Adipose tissue (tissue), 3 donors: ENCODE results near the gene LIPG. TPM values are rescaled to one million over a fixed set of nuclear protein-coding genes. Genes with fewer than 3 reads are reported as not detected.
"Not testable (repeated sequence)": the region's sequence is repeated elsewhere in the genome, so short reads cannot be mapped to it uniquely, and the experiment has no call there.

Source experiments
- H3K27ac ChIP-seq: one replicate; pipeline ENCODE4 v1.5.1; 2013; ENCODE audit warnings: low read depth, low read length
- WGBS, 3 donors: extraction: QIAGEN DNeasy Blood & Tissue Kit; methylation state at CpG; one replicate each; pipeline ENCODE4 v1.1.7; 2013; 5-methylcytosine and 5-hydroxymethylcytosine counted together
- polyA plus RNA-seq, 3 donors: library from polyadenylated mRNA; stranded (reverse); fragments of 200-250 nt; gene quantifications; one replicate each; pipeline ENCODE4 v1.2.3, GENCODE V29; 2013
- donor health status: healthy with polysubstance abuse.
- donor health status: Bipolar disorder and iron deficiency.
- donor health status: healthy.

The LIPG gene
- polyA plus RNA-seq, 3 donors, result 1.0 to 6.8 (median 1.4) TPM

DNA sequence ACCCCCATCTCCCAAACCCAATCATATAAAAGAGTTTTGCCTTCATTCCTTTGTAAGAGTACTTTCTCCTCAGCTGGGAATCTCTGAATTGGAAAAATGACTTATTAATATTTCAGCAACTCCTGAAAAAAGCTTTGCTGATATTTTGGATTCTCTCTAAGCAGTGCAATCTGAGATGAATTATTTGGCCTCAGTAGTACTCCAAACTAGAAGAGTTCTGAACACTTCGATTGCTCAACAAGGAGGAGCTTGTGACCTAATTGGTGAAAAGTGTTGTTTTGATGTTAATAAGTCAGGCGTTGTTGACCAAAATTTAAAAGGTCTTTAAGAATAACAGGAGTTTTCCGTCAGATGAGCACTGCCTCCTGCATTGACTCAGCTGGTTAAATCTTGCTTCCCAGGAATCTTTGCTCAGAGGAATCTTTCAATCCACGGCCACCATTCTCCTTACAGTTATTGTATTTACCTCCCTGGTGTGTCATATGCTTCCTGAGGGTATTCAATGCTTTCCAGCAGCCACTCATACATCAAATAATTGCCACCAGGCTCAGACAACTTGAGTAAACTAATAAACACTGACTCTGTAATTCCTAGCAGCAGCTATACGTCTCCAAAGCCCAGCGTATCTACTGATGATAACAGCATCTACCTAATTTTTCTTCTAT lies 24.5 kb upstream of the LIPG start:
- no peak overlapping the region for H3K27ac ChIP-seq
- 82 to 91% (median 83%) methylated on average over 6 of the region's 6 CpGs for WGBS, 3 donors

DNA sequence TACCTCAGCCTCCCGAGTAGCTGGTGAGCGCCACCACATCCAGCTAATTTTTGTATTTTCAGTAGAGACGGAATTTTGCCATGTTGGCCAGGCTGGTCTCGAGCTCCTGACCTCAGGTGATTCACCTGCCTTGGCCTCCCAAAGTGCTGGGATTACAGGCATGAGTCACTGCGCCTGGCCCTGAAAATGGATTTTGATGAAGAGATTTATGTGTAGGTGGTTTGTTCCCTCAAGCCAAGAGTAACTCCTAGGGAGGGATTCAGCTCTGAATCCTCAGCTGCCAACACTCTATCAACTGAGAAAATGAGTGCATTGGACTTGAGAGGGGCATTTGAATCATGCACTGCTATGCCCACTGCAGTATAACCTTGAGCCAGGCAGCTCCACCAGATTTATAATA lies 17.5 kb upstream of the LIPG start:
- H3K27ac ChIP-seq, result no peak overlapping the region
- WGBS, 3 donors, result 89 to 93% (median 90%) methylated on average over 5 of the region's 5 CpGs

DNA sequence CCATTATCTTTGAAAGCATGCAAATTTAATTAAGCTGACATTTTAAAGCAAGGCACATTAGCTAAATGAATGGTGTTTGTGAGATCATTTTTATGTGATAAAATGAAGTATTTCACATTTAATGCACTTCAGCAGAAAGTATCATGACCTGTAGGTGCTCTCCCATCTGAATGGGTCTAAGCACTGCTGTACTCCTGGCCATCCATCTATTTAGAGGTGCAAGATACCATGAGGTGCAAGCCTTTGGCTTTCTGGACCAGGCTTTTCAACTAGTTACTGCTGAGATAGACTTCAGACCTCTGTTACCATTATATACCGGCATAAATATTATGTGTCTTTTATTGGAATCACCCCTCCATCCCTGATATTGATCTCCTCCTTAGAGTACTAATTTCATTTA lies 15.6 kb upstream of the LIPG start:
- 96 to 100% (median 100%) methylated on average over 1 of the region's 1 CpG for WGBS, 3 donors
- no peak overlapping the region for H3K27ac ChIP-seq

DNA sequence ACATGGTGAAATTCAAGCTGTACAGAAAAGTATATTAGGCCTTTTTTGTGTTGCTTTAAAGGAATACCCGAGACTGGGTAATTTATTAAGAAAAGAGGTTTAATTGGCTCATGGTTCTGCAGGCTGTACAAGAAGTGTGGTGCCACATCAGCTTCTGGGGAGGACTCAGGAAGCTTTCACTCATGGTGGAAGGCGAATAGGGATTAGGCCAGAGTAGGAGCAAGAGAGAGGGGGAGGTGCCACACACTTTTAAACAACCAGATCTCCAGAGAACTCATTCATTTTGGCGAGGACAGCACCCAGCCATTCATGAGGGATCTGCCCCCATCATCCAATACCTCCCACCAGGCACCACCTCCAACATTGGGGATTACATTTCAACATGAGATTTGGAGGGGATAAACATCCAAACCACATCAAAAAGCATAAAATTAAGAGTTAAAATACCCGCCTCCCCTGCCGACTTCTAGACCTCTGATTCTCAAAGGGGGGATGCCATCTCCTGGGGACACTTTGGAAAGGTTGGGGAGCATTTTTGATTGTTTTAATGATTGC lies 15.1 kb upstream of the LIPG start:
- WGBS, 3 donors, result 84 to 94% (median 84%) methylated on average over 5 of the region's 5 CpGs

DNA sequence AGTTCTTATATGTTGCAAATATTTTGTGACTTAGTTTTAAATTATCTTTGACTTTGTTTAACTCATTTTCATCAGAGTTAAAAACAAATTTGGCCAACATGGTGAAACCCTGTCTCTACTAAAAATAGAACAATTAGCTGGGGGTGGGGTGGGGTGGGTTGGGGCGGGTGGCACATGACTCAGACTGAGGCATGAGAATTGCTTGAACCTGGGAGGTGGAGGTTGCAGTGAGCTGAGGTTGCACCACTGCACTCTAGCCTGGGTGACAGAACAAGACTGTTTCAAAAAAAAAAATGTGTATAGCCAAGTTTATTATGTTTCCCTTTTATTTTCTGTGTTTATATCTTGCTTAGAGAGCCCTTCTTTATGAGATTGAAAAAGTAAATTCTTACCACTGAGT lies 14.2 kb upstream of the LIPG start:
- H3K27ac ChIP-seq, result no peak overlapping the region
- WGBS, 3 donors, result 29 to 33% (median 30%) methylated on average over 1 of the region's 1 CpG

More for the DNA sequence above, 15.1 kb upstream of the LIPG start:
- no peak overlapping the region for H3K27ac ChIP-seq

DNA sequence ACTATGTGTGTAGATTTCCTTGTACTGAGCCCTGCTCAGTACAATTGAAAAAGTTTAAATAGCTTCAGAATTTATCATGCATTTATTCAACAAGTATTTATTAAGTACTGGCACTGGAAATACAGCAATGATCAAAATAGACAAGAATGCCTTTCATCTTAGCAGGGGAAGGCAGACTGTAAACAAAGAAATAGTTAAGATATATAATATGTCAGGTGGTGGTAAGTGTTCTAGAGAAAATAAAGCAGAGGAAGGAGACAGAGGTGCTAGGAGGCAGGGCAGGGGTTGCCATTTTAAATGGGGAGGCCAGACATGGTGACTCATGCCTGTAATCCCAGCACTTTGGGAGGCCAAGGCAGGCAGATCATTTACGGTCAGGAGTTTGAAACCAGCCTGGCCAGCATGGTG lies 13.6 kb upstream of the LIPG start:
- WGBS, 3 donors, result 86 to 100% (median 93%) methylated on average over 1 of the region's 1 CpG

DNA sequence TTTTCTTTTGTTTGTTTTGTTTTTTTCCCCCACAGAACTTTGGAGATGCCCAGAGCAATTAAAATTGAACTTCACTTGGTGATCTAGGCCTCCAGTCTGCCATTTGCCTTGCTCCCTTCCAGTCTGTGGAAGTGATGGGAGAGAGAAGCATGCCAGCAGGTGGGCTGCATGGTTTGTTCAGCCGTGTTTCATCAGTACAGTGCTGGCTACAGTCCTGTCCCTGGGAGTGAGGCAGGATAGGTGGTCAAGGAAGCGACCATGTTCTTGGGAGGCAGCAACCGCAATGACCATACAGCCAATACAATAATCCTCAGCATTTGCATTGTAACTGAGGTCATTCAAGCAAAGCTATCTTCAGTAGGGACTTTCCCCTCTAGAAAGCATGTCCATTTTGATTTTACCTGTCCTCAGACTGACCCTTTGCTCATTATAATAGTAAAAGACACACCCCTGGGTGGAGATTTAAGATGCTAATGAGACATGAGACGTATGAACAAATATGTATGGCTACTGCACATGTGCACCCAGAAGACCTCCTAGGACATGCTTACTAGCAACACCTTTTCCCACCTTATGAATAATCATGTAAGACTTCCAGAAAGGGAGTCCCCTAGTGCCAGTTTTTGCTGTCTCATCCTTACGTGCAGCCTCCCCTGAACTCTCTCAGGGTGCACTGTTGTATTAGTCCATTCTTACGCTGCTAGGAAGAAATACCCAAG lies 11.1 kb upstream of the LIPG start:
- H3K27ac ChIP-seq, result no peak overlapping the region
- WGBS, 3 donors, result 91 to 95% (median 92%) methylated on average over 6 of the region's 6 CpGs

More for the DNA sequence above, 13.6 kb upstream of the LIPG start:
- no peak overlapping the region for H3K27ac ChIP-seq

DNA sequence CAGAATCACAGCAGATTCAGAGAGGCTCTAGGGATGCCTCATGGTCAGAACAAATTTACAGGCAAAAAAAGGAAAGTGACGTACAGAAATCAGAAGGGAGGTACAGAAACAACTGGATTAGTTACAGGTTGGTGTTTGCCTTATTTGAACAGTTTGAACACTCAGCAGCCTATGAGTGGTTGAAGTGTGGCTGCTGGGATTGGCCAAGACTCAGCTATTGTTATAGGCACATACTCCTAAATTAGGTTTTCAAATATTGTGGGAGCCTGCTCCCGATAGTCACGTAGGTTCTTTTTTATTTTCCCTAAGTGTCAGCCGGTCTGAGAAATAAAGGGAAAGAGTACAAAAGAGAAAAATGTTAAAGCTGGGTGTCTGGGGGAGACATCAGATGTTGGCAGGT lies 8.9 kb upstream of the LIPG start:
- WGBS, 3 donors, result 67 to 82% (median 81%) methylated on average over 4 of the region's 4 CpGs
- no peak overlapping the region for H3K27ac ChIP-seq

DNA sequence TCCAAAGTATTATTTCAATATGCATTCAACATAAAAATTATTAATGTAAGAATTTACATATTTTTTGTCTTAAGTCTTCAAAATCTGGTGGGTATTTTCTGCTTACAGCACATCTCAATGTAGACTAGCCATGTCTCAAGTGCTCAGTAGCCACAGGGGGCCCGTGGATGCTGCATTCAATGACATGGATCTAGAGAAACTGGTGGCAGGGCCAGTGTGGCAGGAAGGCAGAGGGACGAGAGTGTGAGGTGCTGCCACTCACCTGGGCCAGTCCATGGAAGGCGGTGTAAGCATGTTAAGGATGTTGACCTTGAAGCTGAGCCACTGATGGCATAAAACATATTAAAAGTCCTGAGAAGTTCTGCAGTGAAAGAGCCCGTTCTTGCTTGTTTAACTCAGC lies 6.2 kb upstream of the LIPG start:
- no peak overlapping the region for H3K27ac ChIP-seq

DNA sequence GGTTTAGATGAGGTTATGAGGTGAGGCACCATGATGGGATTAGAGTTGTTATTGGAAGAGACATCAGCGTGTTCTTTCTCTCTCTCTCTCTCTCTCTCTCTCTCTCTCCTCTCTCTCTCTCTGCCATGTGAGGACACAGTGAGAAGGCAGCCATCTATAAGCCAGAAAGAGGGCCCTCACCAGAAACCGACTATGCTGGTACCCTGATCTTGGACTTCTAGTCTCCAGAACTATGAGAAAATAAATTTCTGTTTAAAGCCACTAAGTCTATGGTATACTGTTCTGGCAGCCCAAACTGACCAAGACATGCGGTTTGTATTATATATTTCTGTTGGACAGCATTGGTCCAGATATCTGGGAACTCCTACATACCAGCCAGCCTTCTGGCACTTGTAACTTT lies 3.5 kb upstream of the LIPG start:
- H3K27ac ChIP-seq, result no peak overlapping the region
- 78 to 81% (median 80%) methylated on average over 3 of the region's 3 CpGs for WGBS, 3 donors

More for the DNA sequence above, 6.2 kb upstream of the LIPG start:
- WGBS, 3 donors, result 76 to 88% (median 87%) methylated on average over 4 of the region's 4 CpGs

DNA sequence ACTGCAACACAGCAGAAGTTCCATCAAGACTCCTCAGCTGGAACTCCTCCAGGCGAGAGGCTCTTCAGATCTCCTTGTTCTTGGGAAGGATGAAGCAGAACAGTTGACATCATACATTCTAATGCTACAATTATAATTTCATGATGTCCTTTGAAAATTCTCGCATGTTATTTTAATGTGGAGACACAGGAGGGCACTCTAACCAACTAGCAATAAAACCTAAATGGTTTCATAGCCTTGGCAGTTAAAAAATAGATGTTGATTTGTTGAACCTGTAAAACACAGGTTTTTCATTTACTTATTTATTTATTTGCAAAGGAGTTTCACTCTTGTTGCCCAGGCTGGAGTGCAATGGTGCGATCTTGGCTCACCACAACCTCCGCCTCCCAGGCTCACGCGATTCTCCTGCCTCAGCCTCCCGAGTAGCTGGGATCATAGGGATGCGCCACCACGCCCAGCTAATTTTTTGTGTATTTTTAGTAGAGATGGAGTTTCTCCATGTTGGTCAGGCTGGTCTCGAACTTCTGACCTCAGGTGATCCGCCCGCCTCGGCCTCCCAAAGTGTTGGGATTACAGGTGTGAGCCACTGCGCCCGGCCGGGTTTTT lies 2.4 kb upstream of the LIPG start:
- 77 to 83% (median 79%) methylated on average over 15 to 16 of the region's 16 CpGs for WGBS, 3 donors
- H3K27ac ChIP-seq, result not testable (repeated sequence)

DNA sequence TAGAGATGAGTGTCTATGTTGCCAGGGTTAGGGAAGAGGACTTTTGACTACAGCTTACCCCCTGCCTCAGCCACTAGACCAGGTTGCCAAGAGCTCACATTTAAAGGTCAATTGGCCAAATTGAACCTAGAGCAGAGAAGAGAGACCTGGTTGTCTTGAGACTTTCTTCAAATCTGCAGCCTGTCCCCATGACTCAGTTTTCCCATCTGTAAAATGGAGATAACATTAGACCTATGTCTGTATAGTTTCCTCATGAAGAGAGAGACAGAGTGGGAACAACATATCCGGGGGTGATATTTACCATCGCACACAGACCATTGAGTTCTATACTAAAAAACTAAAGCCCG lies 1.6 kb upstream of the LIPG start:
- 12 to 20% (median 19%) methylated on average over 3 of the region's 3 CpGs for WGBS, 3 donors

DNA sequence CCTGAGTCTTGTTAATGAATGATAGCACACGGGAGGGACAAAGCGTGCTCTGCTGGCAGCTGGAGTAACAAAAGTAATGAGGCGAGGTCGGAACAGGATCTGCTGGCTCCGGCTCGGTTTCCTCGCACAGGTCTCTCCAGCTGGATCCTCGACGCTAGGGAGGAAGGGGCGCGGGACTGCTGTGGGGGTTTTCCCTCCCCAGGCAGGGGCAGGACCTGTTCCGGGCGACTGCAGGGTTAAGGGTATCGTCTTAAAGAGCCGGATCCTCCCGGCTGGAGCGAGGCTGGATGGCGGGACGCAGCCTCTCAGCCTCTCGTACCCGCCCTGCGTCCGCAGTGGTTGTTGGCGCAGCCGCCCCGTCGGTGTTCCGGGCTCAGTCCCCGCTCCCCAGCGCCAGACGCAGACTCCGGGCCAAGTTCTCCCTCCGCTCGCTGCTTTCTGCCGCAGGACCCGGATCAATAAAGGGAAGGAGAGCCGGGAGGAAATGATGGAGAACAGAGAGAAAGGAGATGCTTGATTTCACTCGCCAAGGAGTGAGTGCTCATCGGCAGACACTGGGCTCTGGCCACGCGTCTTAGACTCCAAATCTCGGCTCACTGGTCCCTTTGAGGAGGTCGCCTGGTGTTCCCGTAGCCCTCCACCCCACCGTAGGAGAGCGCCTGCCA lies 1.1 kb upstream of the LIPG start:
- no peak overlapping the region for H3K27ac ChIP-seq
- WGBS, 3 donors, result 1 to 2% (median 1%) methylated on average over 42 to 46 of the region's 46 CpGs

More for the DNA sequence above, 1.6 kb upstream of the LIPG start:
- no peak overlapping the region for H3K27ac ChIP-seq

DNA sequence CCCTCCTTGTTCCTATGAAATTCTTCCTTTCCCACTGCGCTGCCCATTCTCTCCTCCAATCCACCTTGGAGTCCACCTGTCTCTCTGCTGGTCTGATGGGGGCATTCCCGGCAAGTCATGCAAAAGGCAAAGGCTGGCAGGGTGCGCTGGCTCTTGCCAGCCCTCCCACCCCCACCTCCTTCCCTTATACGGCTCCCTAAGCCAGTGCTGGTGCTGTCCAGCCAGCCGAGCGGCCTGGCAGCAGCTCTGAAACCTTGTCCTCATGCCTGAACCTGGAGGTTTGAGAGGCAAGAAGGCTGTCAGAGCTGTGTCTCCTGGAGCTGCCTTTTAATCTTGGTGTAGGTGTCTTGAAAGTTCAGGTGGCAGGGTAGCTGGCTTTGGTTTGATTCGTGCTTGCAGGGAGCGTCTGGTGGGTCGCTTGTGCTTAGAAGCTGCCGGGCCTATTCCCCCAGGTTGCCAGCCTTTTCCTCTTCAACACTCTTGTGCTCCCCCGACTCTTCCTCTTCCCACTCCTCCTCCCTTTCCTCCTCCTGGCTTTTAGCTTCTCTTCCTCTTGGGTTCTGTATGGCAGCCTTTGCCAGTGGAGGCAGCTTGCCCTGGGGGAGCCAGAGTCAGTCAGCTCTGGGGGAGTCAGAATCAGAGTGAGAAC lies 748 bp downstream of the LIPG start:
- WGBS, 3 donors, result 55 to 87% (median 56%) methylated on average over 11 of the region's 11 CpGs
- no peak overlapping the region for H3K27ac ChIP-seq

DNA sequence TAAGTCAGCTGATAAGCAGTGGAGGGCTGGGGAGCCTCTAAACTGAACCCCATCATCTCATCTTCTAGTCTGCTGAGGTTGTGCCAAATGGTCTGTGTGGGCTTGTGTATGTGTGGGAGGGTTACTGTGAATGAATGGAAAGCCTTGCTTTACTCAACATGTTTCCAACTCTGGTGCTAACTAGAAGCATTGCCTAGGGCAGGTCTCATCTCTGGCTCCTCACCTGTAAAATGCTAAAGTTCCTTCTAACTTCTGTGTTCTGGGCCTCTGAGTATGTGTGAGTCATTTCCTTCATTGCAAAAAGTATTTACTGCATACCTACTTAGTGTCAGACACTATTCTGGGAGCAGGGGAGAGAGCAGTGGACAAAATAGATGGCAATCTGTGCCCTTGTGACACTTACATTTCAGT lies 1.3 kb downstream of the LIPG start:
- H3K27ac ChIP-seq, result no peak overlapping the region

DNA sequence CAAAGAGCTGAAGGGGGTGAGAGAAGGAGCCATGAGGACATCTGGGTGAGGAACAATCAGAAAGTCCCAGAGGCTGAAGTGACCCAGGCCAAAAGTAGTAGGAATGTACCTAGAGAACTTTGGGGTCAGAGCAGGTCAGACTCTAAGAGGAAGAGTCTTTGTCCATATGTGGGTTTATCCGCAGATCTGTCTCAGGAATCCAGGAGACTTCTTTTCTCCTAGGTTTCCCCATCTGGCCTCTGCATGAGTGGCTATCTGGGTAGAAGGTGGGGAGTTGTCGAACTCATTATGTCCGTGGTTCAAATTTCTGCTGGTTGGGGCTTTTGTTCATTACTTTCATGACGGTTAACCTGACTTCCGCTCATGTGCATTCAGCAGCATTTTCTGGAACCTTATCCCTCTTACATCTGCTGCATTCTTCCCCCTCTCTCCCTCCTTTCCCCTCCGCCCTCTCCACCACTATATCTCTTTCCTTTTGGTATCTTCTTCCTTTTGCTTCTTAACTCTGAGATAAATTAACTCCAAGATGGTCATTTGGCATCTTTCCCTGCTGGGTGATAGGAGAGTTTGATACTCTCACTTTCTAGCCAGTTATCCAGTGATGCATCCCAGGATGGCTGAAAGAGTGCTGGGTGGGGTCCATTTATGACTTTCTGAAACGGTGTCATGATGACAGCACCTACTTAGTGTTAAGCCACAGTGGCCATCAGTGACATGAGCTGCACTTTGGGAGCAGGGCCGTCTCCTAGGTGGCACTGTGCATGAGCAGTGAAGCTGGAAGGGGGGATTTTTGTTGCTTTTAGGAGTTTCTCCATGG lies 2.1 kb downstream of the LIPG start:
- WGBS, 3 donors, result 81 to 88% (median 88%) methylated on average over 8 of the region's 8 CpGs
- no peak overlapping the region for H3K27ac ChIP-seq

DNA sequence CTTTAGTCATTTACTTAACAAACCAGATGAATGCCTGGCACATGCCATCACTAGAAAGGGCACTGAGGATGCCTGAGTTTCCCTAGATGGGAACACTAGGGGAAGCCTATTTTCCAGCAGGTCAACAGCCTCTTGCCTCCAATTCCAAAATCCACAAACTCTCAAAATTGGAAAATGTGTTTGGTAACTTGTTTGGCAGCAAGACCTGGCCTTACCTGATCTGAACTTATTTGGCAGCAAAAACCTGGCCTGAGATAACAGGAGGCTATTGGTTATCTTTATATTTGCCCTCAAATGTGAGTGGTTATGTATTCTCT lies 2.6 kb downstream of the LIPG start:
- H3K27ac ChIP-seq, result no peak overlapping the region

DNA sequence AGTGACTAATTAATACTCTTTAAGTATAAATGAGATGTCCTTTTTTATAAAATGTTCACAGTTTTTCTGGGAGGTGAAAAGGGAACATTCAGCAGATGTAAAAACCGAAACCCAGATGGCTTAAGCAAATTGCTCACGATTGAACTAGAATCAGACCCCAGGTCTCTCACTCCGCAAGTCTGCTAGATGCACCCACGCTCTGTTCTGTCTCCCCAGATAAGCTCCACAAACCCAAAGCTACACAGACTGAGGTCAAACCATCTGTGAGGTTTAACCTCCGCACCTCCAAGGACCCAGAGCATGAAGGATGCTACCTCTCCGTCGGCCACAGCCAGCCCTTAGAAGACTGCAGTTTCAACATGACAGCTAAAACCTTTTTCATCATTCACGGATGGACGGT lies 3.2 kb downstream of the LIPG start:
- H3K27ac ChIP-seq, result no peak overlapping the region
- 77 to 87% (median 85%) methylated on average over 9 of the region's 9 CpGs for WGBS, 3 donors
